Fibroblast of mammary gland (primary cell): Measurements from ENCODE around the gene CLK1.
"Not testable (repeated sequence)": the region's sequence is repeated elsewhere in the genome, so short reads cannot be mapped to it uniquely, and the experiment has no call there.

Source experiments
- DNase-seq: peaks from one replicate; pipeline ENCODE4 v3.0.0-alpha.2; 2010; ENCODE audit warnings: low read depth
- H3K4me3 ChIP-seq: 2 replicates; pipeline ENCODE4 v1.5.1; 2011; ENCODE audit warnings: low read depth, mild to moderate bottlenecking, low read length, moderate library complexity; ENCODE audit not compliant: control insufficient read depth
- CTCF ChIP-seq: conservative IDR thresholded peaks from 2 replicates; pipeline ENCODE4 v1.5.1; 2011; ENCODE audit warnings: low read depth, low read length, inconsistent platforms; ENCODE audit not compliant: control insufficient read depth, insufficient read depth

CLK1 gene

GRCh38 chr2:200888704-200889625 is 24.5 kb upstream of the CLK1 start, which contains the start of the genes NIF3L1 and PPIL3:
Gene NIF3L1, plus strand, starts transcription at chr2:200889371. Its CDS starts 2,573 bp downstream, at chr2:200891944.
Gene PPIL3, minus strand, starts transcription at chr2:200889077. Its CDS starts 1,462 bp downstream, at chr2:200887615.
- H3K4me3 ChIP-seq = peak within 1 kb of the TSS; percentile 100
- TF ChIP-seq CTCF = no peak
- DNase-seq = peak; percentile 98

- DNase-seq, H3K4me3 ChIP-seq: not testable (repeated sequence)
These were observed 17.3 kb upstream of the CLK1 start for GRCh38 chr2:200881715-200882249.

- no peak overlapping the region for H3K4me3 ChIP-seq
- TF ChIP-seq CTCF = no peak
- no peak for DNase-seq
These were observed 13.9 kb upstream of the CLK1 start for GRCh38 chr2:200878289-200878880.

GRCh38 chr2:200877443-200877842 is 13.0 kb upstream of the CLK1 start:
- DNase-seq = no peak
- H3K4me3 ChIP-seq = no peak overlapping the region
- no peak for TF ChIP-seq CTCF

GRCh38 chr2:200873560-200873959 is 9.1 kb upstream of the CLK1 start:
- no peak for DNase-seq
- no peak for TF ChIP-seq CTCF
- H3K4me3 ChIP-seq = no peak overlapping the region

DNA sequence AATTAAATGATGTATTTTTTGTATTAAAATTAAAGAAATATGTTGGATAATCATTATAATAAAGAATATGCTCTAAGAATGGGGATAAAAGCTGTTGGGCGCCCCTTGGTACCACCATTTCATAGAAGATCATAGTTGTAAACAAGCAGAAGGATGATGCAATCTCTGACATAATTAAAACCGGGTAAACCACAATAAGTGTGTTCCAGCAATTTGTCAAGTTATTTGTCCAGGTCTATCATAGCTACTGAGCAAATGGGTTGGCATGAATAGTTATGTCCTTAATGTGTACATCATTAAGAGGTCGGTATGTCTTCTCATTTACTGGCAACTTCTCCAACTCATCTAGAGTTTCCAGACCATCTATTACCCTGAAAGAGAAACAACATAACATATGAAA is 6.7 kb upstream of the CLK1 start:
- TF ChIP-seq CTCF = no peak
- DNase-seq = peak; percentile 60
- no peak overlapping the region for H3K4me3 ChIP-seq

DNA sequence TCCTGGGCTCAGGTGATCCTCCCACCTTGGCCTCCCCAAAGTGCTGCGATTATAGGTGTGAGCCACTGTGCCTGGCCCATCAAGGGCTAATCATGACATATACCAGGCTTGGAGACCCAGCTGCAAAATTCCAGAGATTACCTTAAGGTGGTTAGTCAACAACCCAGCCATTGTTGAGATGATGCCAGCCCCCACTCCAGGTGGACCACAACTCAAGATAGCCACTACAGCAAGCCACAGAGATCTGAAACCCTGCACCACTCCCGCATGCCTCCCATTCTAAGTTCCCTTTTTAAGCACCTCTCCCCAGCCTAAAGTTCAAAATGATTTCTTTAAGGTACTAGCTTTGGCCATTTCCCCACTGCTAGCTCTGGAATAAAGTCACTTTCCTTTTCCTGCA is 4.6 kb upstream of the CLK1 start:
- H3K4me3 ChIP-seq = no peak overlapping the region
- TF ChIP-seq CTCF = no peak
- DNase-seq = no peak
